GM20431 (cell line): ENCODE results near the gene SP9.

Experiments
- in situ Hi-C: fragments of 300-500 bp; cut with MseI, MboI; formaldehyde crosslinking; loops from one replicate; pipeline ENCODE4 v1.15.0; 2020; ENCODE audit warnings: low sequenced_read_pairs; ENCODE audit not compliant: unreplicated experiment

Gene SP9

GRCh38 chr2:174332217-174332963, 2.4 kb upstream of the SP9 start:
- in situ Hi-C loops, result loop anchor here (25.0 kb wide), 1 partner anchor 920 kb away; no protein-coding TSS in a partner anchor

DNA sequence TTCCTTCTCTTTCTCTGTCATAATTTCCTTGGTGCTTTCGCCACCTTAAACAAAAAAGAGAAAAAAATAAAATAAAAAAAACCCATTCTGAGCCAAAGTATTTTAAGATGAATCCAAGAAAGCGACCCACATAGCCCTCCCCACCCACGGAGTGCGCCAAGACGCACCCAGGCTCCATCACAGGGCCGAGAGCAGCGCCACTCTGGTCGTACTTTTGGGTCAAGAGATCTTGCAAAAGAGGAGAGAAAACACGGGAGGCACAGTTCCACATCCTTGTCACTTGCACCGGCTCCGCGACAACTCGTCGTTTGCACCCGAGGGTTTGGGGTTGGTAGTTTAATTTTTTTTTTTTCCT, 1.8 kb upstream of the SP9 start:
- in situ Hi-C loops, result loop anchor here (25.0 kb wide), 1 partner anchor 921 kb away; no protein-coding TSS in a partner anchor

- in situ Hi-C loops, result loop anchor here (25.0 kb wide), 1 partner anchor 921 kb away; no protein-coding TSS in a partner anchor
Measured at GRCh38 chr2:174333372-174334277, 1.1 kb upstream of the SP9 start.

GRCh38 chr2:174334278-174334715, 457 bp upstream of the SP9 start:
- in situ Hi-C loops, result loop anchor here (25.0 kb wide), 1 partner anchor 922 kb away; no protein-coding TSS in a partner anchor

DNA sequence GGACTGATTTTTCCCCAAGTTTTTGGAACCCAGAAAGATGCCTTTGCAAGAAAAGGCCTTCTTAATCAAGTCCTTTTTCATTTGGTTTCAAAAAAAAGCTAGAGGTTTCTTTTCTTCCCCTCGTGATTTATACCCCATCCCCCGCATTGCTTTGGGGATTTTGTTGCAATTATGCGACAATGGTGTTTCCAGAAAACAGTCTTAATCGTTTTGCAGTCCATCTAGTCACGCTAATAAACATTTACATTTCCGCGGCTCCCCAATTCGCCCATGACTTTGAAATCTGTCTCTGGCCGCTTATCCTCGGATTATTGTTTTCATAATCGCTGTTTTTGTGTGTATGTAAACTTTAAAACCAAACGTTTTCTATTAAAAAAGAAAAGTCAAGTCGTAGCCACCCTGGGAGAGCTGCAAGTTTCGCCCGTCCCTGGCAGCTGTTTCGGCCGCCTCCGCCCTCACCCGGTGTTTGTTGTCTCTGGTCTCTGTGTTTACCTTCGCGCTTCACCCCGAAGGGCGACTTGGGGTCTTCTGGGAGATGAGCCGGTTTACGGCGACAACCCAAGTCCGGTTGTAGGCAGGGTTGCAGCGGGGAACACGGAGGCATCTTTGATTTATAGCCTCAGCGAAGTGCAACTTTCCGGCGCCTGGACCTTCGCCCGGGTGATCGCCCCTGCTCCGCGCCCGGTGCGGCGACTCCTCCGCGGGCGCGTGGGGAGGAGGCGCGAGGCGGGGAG, 667 bp downstream of the SP9 start:
- in situ Hi-C loops, result loop anchor here (25.0 kb wide), 1 partner anchor 923 kb away; no protein-coding TSS in a partner anchor

DNA sequence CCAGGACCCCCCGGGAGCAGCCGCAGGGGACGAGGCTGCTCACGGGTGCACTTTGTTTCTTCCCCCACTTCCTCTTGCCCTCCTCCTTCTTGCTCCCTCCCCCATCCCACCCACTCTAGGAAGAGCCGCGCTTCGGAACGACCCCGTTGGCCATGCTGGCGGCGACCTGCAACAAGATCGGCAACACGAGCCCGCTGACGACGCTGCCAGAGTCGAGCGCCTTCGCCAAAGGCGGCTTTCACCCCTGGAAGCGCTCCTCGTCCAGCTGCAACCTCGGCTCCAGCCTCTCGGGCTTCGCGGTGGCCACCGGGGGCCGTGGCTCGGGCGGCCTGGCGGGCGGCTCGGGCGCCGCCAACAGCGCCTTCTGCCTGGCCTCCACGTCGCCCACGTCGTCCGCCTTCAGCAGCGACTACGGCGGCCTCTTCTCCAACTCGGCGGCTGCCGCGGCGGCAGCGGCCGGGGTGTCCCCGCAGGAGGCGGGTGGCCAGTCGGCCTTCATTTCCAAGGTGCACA, 1.3 kb downstream of the SP9 start:
- in situ Hi-C loops, result loop anchor here (25.0 kb wide), 1 partner anchor 924 kb away; no protein-coding TSS in a partner anchor

DNA sequence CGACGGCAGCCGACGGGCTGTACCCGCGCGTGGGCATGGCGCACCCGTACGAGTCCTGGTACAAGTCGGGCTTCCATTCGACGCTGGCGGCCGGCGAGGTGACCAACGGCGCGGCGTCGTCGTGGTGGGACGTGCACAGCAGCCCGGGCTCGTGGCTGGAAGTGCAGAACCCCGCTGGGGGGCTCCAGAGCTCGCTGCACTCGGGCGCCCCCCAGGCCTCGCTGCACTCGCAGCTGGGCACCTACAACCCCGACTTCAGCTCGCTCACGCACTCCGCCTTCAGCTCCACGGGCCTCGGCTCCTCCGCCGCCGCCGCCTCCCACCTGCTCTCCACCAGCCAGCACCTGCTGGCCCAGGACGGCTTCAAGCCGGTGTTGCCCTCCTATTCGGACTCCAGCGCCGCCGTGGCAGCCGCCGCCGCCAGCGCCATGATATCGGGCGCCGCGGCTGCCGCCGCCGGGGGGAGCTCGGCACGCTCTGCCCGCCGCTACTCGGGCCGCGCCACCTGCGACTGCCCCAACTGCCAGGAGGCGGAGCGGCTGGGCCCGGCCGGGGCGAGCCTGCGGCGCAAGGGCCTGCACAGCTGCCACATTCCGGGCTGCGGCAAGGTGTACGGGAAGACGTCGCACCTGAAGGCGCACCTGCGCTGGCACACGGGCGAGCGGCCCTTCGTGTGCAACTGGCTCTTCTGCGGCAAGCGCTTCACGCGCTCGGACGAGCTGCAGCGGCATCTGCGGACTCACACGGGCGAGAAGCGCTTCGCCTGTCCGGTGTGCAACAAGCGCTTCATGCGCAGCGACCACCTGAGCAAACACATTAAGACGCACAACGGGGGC, 2.0 kb downstream of the SP9 start:
- in situ Hi-C loops, result loop anchor here (25.0 kb wide), 1 partner anchor 924 kb away; no protein-coding TSS in a partner anchor

DNA sequence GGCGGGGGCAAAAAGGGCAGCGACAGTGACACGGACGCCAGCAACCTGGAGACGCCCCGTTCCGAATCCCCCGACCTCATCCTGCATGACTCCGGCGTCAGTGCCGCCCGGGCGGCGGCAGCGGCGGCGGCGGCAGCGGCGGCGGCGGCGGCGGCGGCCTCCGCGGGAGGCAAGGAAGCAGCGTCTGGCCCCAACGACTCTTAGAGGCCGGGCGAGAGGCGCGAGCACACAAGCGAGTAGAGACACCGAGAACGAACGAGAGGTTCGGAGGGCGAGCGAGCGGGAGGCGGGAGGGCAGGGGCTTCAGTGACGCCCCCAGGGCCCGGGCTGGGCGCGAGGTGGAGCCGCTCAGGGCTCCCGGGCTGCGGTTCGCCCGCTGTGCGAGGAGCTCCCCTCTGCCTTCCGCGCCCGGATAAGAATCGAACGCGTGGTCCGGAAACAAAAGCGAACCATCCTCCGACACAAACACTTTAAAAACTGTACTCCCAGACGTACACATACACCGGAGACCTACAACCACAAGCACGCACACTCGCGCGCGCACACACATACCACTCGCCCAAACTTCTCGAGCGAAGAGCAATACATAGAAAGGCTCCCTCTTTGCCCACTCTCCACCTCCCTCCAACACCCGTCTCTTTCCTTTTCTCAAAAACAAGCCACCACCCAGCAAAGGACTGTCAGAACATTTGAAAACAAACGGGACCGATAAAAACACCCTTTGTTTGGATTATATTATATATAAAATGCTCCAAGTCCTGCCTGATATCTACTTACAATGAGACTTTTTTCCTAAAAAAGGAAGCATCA, 2.8 kb downstream of the SP9 start:
- in situ Hi-C loops, result loop anchor here (25.0 kb wide), 1 partner anchor 925 kb away; no protein-coding TSS in a partner anchor

DNA sequence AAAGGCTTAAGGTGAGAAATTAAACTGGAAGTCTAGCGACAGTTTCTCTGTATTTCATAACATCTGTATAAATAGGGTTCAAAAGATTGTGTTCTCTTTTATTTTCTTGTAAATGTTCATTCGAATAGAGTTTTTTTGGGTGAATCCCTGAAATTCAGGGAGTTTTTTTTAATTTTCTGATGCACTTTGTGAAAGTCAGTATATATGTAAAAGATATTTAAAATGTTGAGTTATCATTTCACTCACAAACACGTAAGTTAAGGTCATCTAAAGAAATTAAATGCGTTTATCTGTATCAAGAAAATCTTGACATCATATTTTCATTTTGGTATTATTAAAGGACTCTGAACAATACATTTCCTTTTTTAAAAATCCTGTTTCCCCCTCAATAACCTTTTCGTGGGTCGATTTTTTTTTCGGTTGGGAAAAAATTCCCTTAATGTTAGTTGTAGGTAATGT, 3.4 kb downstream of the SP9 start:
- in situ Hi-C loops, result loop anchor here (25.0 kb wide), 1 partner anchor 926 kb away; no protein-coding TSS in a partner anchor

- in situ Hi-C loops, result loop anchor here (25.0 kb wide), 1 partner anchor 927 kb away; no protein-coding TSS in a partner anchor
Measured at GRCh38 chr2:174338671-174339560, 4.2 kb downstream of the SP9 start.

DNA sequence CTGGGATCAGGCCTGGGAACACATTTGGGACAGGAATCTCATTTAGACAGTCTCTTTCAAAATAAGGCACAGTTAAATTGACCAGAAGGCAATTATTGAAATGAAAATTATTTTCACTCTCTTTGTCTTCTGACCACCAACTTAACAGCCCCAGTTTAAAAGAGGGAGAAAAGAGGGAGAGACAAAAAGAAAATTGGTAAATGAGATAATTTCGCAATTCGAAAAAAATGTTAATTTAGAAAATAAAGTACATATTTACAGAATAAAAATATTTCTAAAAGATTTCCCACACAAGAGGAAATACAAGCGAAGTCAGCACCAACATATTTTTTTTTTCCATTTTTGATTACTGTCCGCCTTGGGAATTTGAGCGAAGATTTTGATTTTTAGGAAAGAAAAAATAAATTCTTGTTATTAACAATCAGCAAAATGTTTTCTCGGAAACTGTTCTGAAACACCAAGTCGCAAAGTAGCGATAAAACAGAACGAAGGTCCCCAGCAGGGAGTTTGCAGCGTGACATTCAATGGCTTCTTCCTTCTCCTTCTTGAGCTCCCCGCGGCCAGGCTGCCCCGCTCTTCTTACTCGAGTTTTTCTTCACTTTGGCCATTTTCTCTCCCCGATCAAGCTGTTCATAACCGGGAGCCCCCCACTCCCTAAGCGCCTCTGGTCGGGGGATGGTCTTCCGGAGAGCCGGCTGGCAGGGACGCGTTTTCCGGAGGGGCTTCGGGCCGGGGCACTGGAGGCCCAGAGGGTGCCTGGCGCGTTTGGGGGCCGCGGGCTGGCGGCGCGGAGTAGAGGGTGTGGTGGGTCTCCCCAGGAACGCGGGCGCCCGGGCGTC, 5.0 kb downstream of the SP9 start:
- in situ Hi-C loops, result loop anchor here (25.0 kb wide), 1 partner anchor 927 kb away; no protein-coding TSS in a partner anchor

DNA sequence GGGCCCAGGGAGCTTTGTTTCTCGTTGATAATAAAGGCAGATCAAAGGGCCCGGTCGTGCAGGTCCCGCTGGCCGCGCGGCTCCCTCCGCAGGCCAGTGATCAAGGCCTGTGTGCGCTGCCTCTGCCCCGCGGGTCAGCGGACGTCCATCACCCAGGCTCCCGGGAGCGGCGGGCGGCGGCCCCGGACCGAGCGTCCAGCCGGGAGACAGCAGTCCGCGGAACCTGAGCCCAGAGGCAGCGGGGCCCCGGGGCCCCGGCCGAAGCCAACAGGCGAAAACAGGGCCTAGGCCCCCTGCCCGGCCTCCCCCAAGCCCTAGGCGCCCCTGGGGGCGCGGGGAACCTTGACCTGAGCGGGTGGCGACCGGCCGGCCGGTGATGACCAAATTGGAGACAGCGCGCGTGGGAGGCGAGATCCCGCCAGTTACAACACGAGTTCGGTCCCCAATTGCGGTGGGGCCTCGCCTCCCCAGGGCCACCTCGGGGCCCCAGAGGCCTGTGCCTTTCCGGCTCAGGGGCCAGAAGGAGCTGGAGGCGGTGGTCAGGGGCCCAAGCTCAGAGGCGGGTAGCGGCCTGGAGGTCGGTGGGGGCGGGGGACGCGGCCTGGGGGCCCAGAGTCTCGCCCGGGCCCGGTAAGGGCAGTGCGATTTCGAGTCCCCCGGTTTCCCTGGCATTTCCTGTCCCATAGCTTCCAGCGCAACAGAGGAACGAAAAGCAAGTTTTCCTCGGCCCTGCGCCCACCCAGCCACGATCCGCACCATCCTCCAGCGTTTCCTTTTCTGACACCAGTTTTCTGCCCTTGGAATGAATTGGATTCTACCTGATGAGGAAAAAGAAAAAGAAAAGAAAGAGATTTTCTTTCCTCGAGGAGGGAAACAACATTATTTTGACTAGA, 5.9 kb downstream of the SP9 start:
- in situ Hi-C loops, result loop anchor here (25.0 kb wide), 1 partner anchor 928 kb away; no protein-coding TSS in a partner anchor

DNA sequence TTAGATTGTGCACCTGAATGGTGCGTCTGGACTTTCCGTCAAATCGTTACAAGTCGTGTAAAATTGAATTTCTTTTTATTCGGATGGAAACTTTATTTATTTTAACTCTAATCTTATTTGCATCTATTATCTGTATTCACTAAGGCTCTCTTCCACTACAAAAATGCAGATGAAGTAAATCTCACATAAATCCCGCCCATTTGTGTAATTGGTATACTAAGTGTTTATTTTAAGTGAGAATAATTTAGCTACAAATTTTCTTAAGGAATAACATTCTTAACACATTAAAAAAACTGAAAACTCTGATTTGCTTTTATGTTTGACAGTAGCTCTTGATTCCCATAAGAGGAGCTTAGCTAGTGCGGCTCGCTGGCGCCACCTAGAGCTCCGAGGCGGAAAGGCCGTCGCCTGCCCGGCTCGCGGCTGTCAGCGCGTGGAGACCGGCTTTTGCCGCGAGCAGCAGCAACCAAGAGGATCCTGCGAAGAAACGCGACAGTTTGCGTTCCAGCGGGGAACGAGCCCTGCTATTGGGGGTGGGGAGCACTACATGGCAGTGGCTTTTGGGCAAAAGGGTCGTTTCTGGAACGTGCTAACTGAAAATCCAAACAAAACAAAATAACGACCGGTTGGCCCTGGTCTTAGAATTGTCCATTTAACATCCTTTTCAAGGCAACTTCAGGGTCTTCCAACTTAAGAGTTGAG, 6.7 kb downstream of the SP9 start:
- in situ Hi-C loops, result loop anchor here (25.0 kb wide), 1 partner anchor 929 kb away; no protein-coding TSS in a partner anchor

- in situ Hi-C loops, result loop anchor here (25.0 kb wide), 1 partner anchor 930 kb away; no protein-coding TSS in a partner anchor
Measured at GRCh38 chr2:174341995-174342685, 7.4 kb downstream of the SP9 start.
